Right ventricle myocardium inferior (tissue), 1 donor: ENCODE measurements around the gene DAO. TPM values are rescaled to one million over a fixed set of nuclear protein-coding genes. Genes with fewer than 3 reads are reported as not detected.
"Not testable (repeated sequence)": the region's sequence is repeated elsewhere in the genome, so short reads cannot be mapped to it uniquely, and the experiment has no call there.

Experiments used
- ATAC-seq: fragments of 200-7000 bp; cut with Tn5 transposase; one replicate; pipeline ENCODE4 v1.9.1; 2020; ENCODE audit warnings: mild to moderate bottlenecking, moderate library complexity
- DNase-seq: peaks from one replicate; pipeline ENCODE4 v3.0.0; 2021; ENCODE audit errors: missing footprints
- intact Hi-C: fragments of 100-400 bp; cut with DNase I; formaldehyde crosslinking; loops from one replicate; pipeline ENCODE4 v1.11.0; 2022
- total RNA-seq: library from RNA; stranded (reverse); fragmentation: NEBNext Ultra II Directional; extraction: Animal tissue kit (Norgen Biotek cat#: 25700); gene quantifications from one replicate; pipeline ENCODE4 v1.2.1, GENCODE V29; 2021
- donor health status: DM: no; HTN: yes; CAD: no; lungs with severe emphysema.

Gene DAO
- total RNA-seq, 1 donor from 2014 or later = not detected

- DNase-seq (no peak), ATAC-seq (no peak)
- intact Hi-C loops = no loop called here
These were observed 19.4 kb upstream of the DAO start for GRCh38 chr12:108860443-108860842.

- intact Hi-C loops = no loop called here
- DNase-seq (no peak), ATAC-seq (no peak)
These were observed 17.9 kb upstream of the DAO start for GRCh38 chr12:108861878-108862587.

GRCh38 chr12:108862588-108862959, 17.3 kb upstream of the DAO start:
- ATAC-seq (no peak), DNase-seq (no peak)
- intact Hi-C loops = no loop called here

- DNase-seq (no peak), ATAC-seq (no peak)
- intact Hi-C loops = no loop called here
These were observed 14.7 kb upstream of the DAO start for GRCh38 chr12:108865169-108865568.

- intact Hi-C loops, ATAC-seq, DNase-seq: not testable (repeated sequence)
These were observed 13.8 kb upstream of the DAO start for GRCh38 chr12:108866083-108866482.

GRCh38 chr12:108868781-108869180, 11.1 kb upstream of the DAO start:
- no peak for ATAC-seq
- intact Hi-C loops = no loop called here

GRCh38 chr12:108875280-108875679, 4.6 kb upstream of the DAO start:
- intact Hi-C loops = no loop called here
- ATAC-seq = no peak
- no peak for DNase-seq

More at GRCh38 chr12:108868781-108869180, 11.1 kb upstream of the DAO start:
- DNase-seq = no peak

- intact Hi-C loops = no loop called here
- ATAC-seq (no peak), DNase-seq (no peak)
These were observed 4.1 kb upstream of the DAO start for GRCh38 chr12:108875682-108876361.

GRCh38 chr12:108876550-108876949, 3.3 kb upstream of the DAO start:
- intact Hi-C loops = no loop called here
- DNase-seq = no peak
- ATAC-seq = no peak

GRCh38 chr12:108881953-108882352, 2.1 kb downstream of the DAO start:
- no peak for ATAC-seq
- no peak for DNase-seq
- intact Hi-C loops = loop anchor here (10.0 kb wide), 1 partner anchor 213 kb away; the partner anchor contains the start of genes ALKBH2 and UNG

GRCh38 chr12:108884116-108885012, 4.5 kb downstream of the DAO start:
- intact Hi-C loops = loop anchor here (10.0 kb wide), 1 partner anchor 210 kb away; the partner anchor contains the start of genes ALKBH2 and UNG
- peak; percentile 71 for DNase-seq
- ATAC-seq = peak; percentile 54

- intact Hi-C loops = loop anchor here (10.0 kb wide), 1 partner anchor 208 kb away; the partner anchor contains the start of genes ALKBH2 and UNG
- DNase-seq (no peak), ATAC-seq (no peak)
These were observed 7.2 kb downstream of the DAO start for GRCh38 chr12:108886873-108887629.

- intact Hi-C loops = loop anchor here (10.0 kb wide), 1 partner anchor 207 kb away; the partner anchor contains the start of genes ALKBH2 and UNG
- DNase-seq (no peak), ATAC-seq (no peak)
These were observed 8.1 kb downstream of the DAO start for GRCh38 chr12:108888031-108888430.

GRCh38 chr12:108890208-108890607, 10.3 kb downstream of the DAO start:
- ATAC-seq (no peak), DNase-seq (no peak)
- intact Hi-C loops = no loop called here

GRCh38 chr12:108895220-108895802, 15.4 kb downstream of the DAO start:
- intact Hi-C loops = no loop called here
- no peak for ATAC-seq
- no peak for DNase-seq

GRCh38 chr12:108896336-108896735, 16.4 kb downstream of the DAO start:
- intact Hi-C loops = no loop called here
- DNase-seq = no peak
- no peak for ATAC-seq

- ATAC-seq = no peak
- no peak for DNase-seq
- intact Hi-C loops = no loop called here
These were observed 16.9 kb downstream of the DAO start for GRCh38 chr12:108896817-108897216.

- ATAC-seq (no peak), DNase-seq (no peak)
- intact Hi-C loops = no loop called here
These were observed 19.3 kb downstream of the DAO start for GRCh38 chr12:108899145-108899544.
